K562 treated with DMSO at 1 percent for 4 hours (cell line): ENCODE measurements around the gene ZNF445. TPM values are rescaled to one million over a fixed set of nuclear protein-coding genes. Genes with fewer than 3 reads are reported as not detected.

Experiments used
- total RNA-seq: library from RNA; unstranded; fragments of 300-600 nt; gene quantifications from 2 replicates; pipeline ENCODE4 v1.2.3, GENCODE V29; 2022; ENCODE audit not compliant: insufficient read depth

Gene ZNF445
- total RNA-seq, result 4.0 and 5.0 TPM in 2 replicates

DNA sequence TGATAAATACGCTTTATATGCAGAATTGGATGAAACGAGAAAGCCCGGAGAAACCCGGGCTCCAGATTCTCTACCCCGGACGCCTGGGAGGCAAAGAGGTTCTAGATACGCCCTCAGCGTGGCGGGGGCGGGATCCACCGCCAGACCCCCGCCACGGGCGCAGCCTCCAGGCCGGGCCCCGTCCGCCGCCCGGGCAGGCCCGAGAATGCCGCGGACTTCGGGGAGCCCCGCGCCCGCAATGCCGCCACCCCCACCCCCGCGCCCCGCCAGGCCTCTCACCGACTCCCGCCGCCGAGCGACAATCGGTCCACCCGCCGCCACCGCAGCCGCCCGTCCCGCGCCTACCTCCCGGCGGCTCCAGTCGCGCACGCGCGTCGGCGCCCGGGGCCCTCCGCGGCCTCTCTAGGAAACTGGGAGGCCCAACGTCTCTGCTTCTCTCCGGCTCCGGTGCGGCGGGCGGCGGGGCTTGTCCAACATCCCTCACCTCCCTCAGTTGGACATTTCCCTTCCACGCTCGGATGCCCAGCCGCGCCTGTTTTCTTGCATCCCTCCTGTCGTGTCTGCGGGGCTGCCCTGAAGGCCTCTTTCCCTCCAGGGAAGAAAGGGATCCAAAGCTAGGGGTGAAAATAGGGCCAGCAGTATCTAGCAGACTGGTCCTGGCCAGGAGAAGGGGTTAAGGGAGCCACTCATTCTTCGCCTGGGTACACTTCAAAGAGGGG, at the start of gene ZNF445:
Gene ZNF445, minus strand, starts transcription at position 359 of the 719 bp plus-strand sequence. CDS start 22,121 bp downstream, outside the sequence.

Other genes starting within 250 kb of the ZNF445 start
- not detected in 2 replicates for gene TOPAZ1, start 235.8 kb downstream of the ZNF445 start, total RNA-seq
- gene TCAIM, start 138.9 kb downstream of the ZNF445 start, total RNA-seq, result 22.6 and 36.6 TPM in 2 replicates
- not detected in 2 replicates for gene ZKSCAN7, start 77.5 kb upstream of the ZNF445 start, total RNA-seq
- gene ZNF660, start 107.3 kb upstream of the ZNF445 start, total RNA-seq, result 0.10 and 2.8 TPM in 2 replicates
- gene ZNF197, start 147.4 kb upstream of the ZNF445 start, total RNA-seq, result 10.5 and 10.6 TPM in 2 replicates
- gene ZNF35, start 171.1 kb upstream of the ZNF445 start, total RNA-seq, result 6.0 and 6.6 TPM in 2 replicates
- 0.50 and 0.54 TPM in 2 replicates for gene ZNF502, start 235.0 kb upstream of the ZNF445 start, total RNA-seq